Lower lobe of right lung (tissue), 2 donors: Measurements from ENCODE around the gene TEK. TPM values are rescaled to one million over a fixed set of nuclear protein-coding genes. Genes with fewer than 3 reads are reported as not detected.

Experiments used
- ATAC-seq, 2 donors: fragments of 200-7000 bp; cut with Tn5 transposase; one replicate each; pipeline ENCODE4 v1.9.1; 2020 to 2022; ENCODE audit warnings: mild to moderate bottlenecking in 2 of 2, moderate library complexity in 2 of 2
- DNase-seq: peaks from one replicate; pipeline ENCODE4 v3.0.0-alpha.2; 2020
- H3K27ac ChIP-seq: fragments of 200-600 bp; one replicate; pipeline ENCODE4 v1.8.0; 2022
- H3K27me3 ChIP-seq: fragments of 200-600 bp; one replicate; pipeline ENCODE4 v1.8.0; 2022; ENCODE audit warnings: low read depth
- H3K36me3 ChIP-seq: fragments of 200-600 bp; one replicate; pipeline ENCODE4 v1.8.0; 2022; ENCODE audit warnings: mild to moderate bottlenecking
- H3K4me1 ChIP-seq: fragments of 200-600 bp; one replicate; pipeline ENCODE4 v1.8.0; 2022
- H3K4me3 ChIP-seq: fragments of 200-600 bp; one replicate; pipeline ENCODE4 v1.8.0; 2022; ENCODE audit warnings: mild to moderate bottlenecking
- H3K9me3 ChIP-seq: fragments of 200-600 bp; one replicate; pipeline ENCODE4 v1.8.0; 2022
- intact Hi-C: fragments of 100-400 bp; cut with DNase I; formaldehyde crosslinking; loops from one replicate; pipeline ENCODE4 v1.11.0; 2022
- total RNA-seq: library from RNA; stranded (reverse); fragmentation: NEBNext Ultra II Directional; extraction: Animal tissue kit (Norgen Biotek cat#: 25700); gene quantifications from one replicate; pipeline ENCODE4 v1.2.1, GENCODE V29; 2021
- TF ChIP-seq, protein P1 (sequence below): fragments of 200-600 bp; IDR thresholded peaks from one replicate; pipeline ENCODE4 v1.8.0; 2022; ENCODE audit warnings: antibody characterized with exemption, mild to moderate bottlenecking
- donor health status: DM: no; HTN: yes; CAD: no; lungs with severe emphysema.

TEK gene
- total RNA-seq, 1 donor from 2014 or later: 56.3 TPM

- H3K9me3 ChIP-seq: no peaks in the 10 kb centered on the region
- ATAC-seq (no peak), DNase-seq (no peak)
- H3K27ac ChIP-seq: peak overlapping the region; percentile 65
- H3K4me3 ChIP-seq: peak overlapping the region; percentile 48
- H3K4me1 ChIP-seq: peaks cover 8% of the 10 kb centered on the region
- H3K27me3 ChIP-seq: no peaks in the 10 kb centered on the region
- no peaks in the 10 kb centered on the region for H3K36me3 ChIP-seq
- intact Hi-C loops: no loop called here
- TF ChIP-seq, protein P1, sequence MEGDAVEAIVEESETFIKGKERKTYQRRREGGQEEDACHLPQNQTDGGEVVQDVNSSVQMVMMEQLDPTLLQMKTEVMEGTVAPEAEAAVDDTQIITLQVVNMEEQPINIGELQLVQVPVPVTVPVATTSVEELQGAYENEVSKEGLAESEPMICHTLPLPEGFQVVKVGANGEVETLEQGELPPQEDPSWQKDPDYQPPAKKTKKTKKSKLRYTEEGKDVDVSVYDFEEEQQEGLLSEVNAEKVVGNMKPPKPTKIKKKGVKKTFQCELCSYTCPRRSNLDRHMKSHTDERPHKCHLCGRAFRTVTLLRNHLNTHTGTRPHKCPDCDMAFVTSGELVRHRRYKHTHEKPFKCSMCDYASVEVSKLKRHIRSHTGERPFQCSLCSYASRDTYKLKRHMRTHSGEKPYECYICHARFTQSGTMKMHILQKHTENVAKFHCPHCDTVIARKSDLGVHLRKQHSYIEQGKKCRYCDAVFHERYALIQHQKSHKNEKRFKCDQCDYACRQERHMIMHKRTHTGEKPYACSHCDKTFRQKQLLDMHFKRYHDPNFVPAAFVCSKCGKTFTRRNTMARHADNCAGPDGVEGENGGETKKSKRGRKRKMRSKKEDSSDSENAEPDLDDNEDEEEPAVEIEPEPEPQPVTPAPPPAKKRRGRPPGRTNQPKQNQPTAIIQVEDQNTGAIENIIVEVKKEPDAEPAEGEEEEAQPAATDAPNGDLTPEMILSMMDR: no peak
These were observed 596 bp downstream of the TEK start for GRCh38 chr9:27109621-27110020.

DNA sequence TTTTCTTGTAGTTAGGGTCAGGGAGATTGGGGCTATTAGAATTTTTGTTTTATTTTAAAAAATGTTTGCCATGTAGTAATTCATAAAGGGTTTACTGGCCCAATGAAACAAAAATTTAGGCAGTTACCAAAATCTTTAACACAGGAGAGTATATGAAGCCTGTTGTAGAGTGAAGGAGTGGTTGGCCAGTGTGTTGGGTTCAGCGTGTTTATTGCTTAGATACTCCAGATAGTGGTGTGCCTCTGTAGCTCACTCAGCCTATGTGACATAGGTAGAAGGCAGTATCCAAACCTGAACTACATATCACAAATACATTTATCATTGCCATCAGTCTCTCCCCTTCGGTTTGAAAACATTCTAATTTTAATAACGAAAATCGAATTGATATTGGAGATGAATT lies 1.2 kb downstream of the TEK start:
- ATAC-seq (no peak), DNase-seq (no peak)
- Histone ChIP-seq H3K9me3 (no peaks in the 10 kb centered on the region), H3K36me3 (no peaks in the 10 kb centered on the region), H3K4me1 (peaks cover 8% of the 10 kb centered on the region), H3K4me3 (peak overlapping the region; percentile 48), H3K27me3 (no peaks in the 10 kb centered on the region), H3K27ac (peak overlapping the region; percentile 65)
- TF ChIP-seq, protein P1: no peak
- intact Hi-C loops: no loop called here

DNA sequence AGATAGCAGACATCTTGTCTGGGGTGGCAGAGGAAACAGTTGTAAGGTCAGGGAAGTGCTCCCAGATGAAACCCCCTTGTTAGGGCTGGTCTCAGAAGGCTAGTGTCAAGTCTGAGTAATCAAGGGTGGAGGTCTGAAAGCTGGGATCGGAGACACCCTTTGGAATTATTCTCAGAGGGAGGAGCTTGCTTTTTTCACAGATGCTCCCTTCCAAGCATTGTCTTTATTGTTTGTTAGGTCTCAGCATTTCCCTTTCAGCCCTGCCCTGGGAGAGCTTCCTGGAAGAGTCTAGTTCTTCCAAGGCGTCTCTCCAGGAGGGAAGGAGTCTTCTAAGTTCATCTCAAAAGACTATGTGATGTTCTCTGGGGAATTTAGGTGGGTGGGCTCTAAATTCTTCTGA lies 3.2 kb downstream of the TEK start:
- no peaks in the 10 kb centered on the region for H3K27me3 ChIP-seq
- ATAC-seq: peak; percentile 28 to 51
- TF ChIP-seq, protein P1: no peak
- H3K27ac ChIP-seq: peak overlapping the region; percentile 65
- no peaks in the 10 kb centered on the region for H3K9me3 ChIP-seq
- intact Hi-C loops: no loop called here
- no peak for DNase-seq
- H3K4me3 ChIP-seq: no peak overlapping the region
- no peaks in the 10 kb centered on the region for H3K36me3 ChIP-seq
- peaks cover 10% of the 10 kb centered on the region for H3K4me1 ChIP-seq

- no peaks in the 10 kb centered on the region for H3K27me3 ChIP-seq
- H3K27ac ChIP-seq: peak overlapping the region; percentile 56
- intact Hi-C loops: no loop called here
- no peaks in the 10 kb centered on the region for H3K36me3 ChIP-seq
- no peak overlapping the region for H3K4me3 ChIP-seq
- no peaks in the 10 kb centered on the region for H3K9me3 ChIP-seq
- peak; percentile 65 for DNase-seq
- TF ChIP-seq, protein P1: no peak
- peaks cover 21% of the 10 kb centered on the region for H3K4me1 ChIP-seq
- ATAC-seq: peak; percentile 76 to 90
These were observed 8.6 kb downstream of the TEK start for GRCh38 chr9:27117489-27118135.

DNA sequence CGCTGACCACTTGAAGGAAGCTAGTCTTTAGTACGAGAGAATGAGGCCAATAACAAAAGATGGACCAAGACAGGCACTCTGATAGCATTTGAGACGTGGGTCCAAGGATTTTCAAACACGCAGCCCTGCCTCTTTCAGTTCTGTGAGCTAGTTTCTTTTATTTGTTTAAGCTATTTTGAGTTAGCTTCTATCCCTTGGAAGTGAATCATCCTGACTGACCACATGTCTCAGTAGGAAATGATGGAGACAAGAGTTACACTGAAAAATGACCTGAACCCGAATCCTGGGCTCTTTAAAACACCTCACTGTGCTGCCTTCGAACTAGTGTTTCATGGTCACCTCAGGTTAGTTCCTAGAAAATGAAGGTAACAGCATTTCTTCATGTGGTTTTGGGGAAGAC lies 9.9 kb downstream of the TEK start:
- TF ChIP-seq, protein P1: no peak
- intact Hi-C loops: no loop called here
- ATAC-seq (no peak), DNase-seq (no peak)
- Histone ChIP-seq H3K36me3 (no peaks in the 10 kb centered on the region), H3K4me3 (no peak overlapping the region), H3K4me1 (peaks cover 21% of the 10 kb centered on the region), H3K27me3 (no peaks in the 10 kb centered on the region), H3K27ac (no peak overlapping the region), H3K9me3 (no peaks in the 10 kb centered on the region)
